Trophoblast cell (in vitro differentiated cells and primary cell): ENCODE data around the gene SLC9C1.

Experiments
- DNase-seq, 2 donors: peaks; one replicate each; pipeline ENCODE4 v3.0.0-alpha.2; 2016
- H2AFZ ChIP-seq: 2 replicates; pipeline ENCODE4 v1.6.1; 2013; ENCODE audit warnings: low read length, moderate library complexity, mild to moderate bottlenecking; ENCODE audit not compliant: insufficient read depth, poor library complexity
- H2AK5ac ChIP-seq: 2 replicates; pipeline ENCODE4 v1.6.1; 2013; ENCODE audit warnings: mild to moderate bottlenecking, low read length
- H2BK120ac ChIP-seq: 2 replicates; pipeline ENCODE4 v1.6.1; 2013; ENCODE audit warnings: low read length, mild to moderate bottlenecking, moderate library complexity; ENCODE audit not compliant: insufficient read depth, poor library complexity
- H2BK12ac ChIP-seq: 2 replicates; pipeline ENCODE4 v1.6.1; 2013; ENCODE audit warnings: mild to moderate bottlenecking, low read length, moderate library complexity
- H2BK5ac ChIP-seq: 2 replicates; pipeline ENCODE4 v1.6.1; 2013; ENCODE audit warnings: low read length, low read depth, moderate library complexity, mild to moderate bottlenecking; ENCODE audit not compliant: poor library complexity
- H3K14ac ChIP-seq: 2 replicates; pipeline ENCODE4 v1.6.1; 2013; ENCODE audit warnings: mild to moderate bottlenecking, low read length
- H3K18ac ChIP-seq: 2 replicates; pipeline ENCODE4 v1.6.1; 2013; ENCODE audit warnings: mild to moderate bottlenecking, low read length
- H3K23ac ChIP-seq: 2 replicates; pipeline ENCODE4 v1.6.1; 2013; ENCODE audit warnings: low read length
- H3K27ac ChIP-seq: 2 replicates; pipeline ENCODE4 v1.5.1; 2013; ENCODE audit warnings: low read depth, mild to moderate bottlenecking, inconsistent platforms, low read length, moderate library complexity
- H3K27me3 ChIP-seq: 2 replicates; pipeline ENCODE4 v1.6.1; 2013; ENCODE audit warnings: inconsistent platforms, mild to moderate bottlenecking, low read length, moderate library complexity; ENCODE audit not compliant: insufficient read depth
- H3K36me3 ChIP-seq, 2 experiments: 1 replicate in 1 of 2; 2 replicates in 1 of 2; pipeline ENCODE4 v1.6.1; 2013; ENCODE audit warnings: low read length in 2 of 2, mild to moderate bottlenecking in 2 of 2, moderate library complexity in 1 of 2; ENCODE audit not compliant: insufficient read depth in 2 of 2, control insufficient read depth in 1 of 2
- H3K4ac ChIP-seq: 2 replicates; pipeline ENCODE4 v1.6.1; 2013; ENCODE audit warnings: low read depth, mild to moderate bottlenecking, low read length, moderate library complexity
- H3K4me1 ChIP-seq, 2 experiments: 1 replicate in 1 of 2; 2 replicates in 1 of 2; pipeline ENCODE4 v1.6.1; 2013; ENCODE audit warnings: low read length in 2 of 2, mild to moderate bottlenecking in 2 of 2, moderate library complexity in 1 of 2; ENCODE audit not compliant: insufficient read depth in 2 of 2, control insufficient read depth in 1 of 2
- H3K4me2 ChIP-seq: 2 replicates; pipeline ENCODE4 v1.6.1; 2013; ENCODE audit warnings: inconsistent platforms, mild to moderate bottlenecking, low read length, moderate library complexity
- H3K4me3 ChIP-seq: 2 replicates; pipeline ENCODE4 v1.5.1; 2013; ENCODE audit warnings: mild to moderate bottlenecking, low read depth, low read length, inconsistent platforms
- H3K79me1 ChIP-seq: one replicate; pipeline ENCODE4 v1.6.1; 2013; ENCODE audit warnings: low read length
- H3K79me2 ChIP-seq: 2 replicates; pipeline ENCODE4 v1.6.1; 2013; ENCODE audit warnings: low read length, mild to moderate bottlenecking; ENCODE audit not compliant: control insufficient read depth, insufficient read depth, poor library complexity
- H3K9ac ChIP-seq: 2 replicates; pipeline ENCODE4 v1.6.1; 2013; ENCODE audit warnings: mild to moderate bottlenecking, low read length
- H3K9me3 ChIP-seq: 2 replicates; pipeline ENCODE4 v1.6.1; 2013; ENCODE audit warnings: low read depth, mild to moderate bottlenecking, control low read depth, inconsistent platforms, low read length; ENCODE audit not compliant: insufficient read depth
- H4K12ac ChIP-seq: 2 replicates; pipeline ENCODE4 v1.6.1; 2013; ENCODE audit warnings: low read depth, mild to moderate bottlenecking, low read length, moderate library complexity
- H4K8ac ChIP-seq: 2 replicates; pipeline ENCODE4 v1.6.1; 2013; ENCODE audit warnings: low read depth, mild to moderate bottlenecking, low read length, moderate library complexity
- H4K91ac ChIP-seq: one replicate; pipeline ENCODE4 v1.6.1; 2013; ENCODE audit warnings: low read depth, mild to moderate bottlenecking, low read length, moderate library complexity
- WGBS: extraction: QIAGEN DNeasy Blood & Tissue Kit; methylation state at CpG from one replicate; pipeline ENCODE4 v1.1.7; 2013; ENCODE audit warnings: missing lambda C conversion rate; ENCODE audit not compliant: insufficient read length, insufficient coverage; ENCODE audit errors: extremely low coverage; 5-methylcytosine and 5-hydroxymethylcytosine counted together

The SLC9C1 gene

GRCh38 chr3:112171144-112171543 lies 122.9 kb downstream of the SLC9C1 start:
- no CpG with 5 or more reads among the region's 3 CpGs for WGBS
- DNase-seq, result no peak
- no peak overlapping the region for H3K18ac ChIP-seq
- H3K14ac ChIP-seq, result no peak overlapping the region
- H2AK5ac ChIP-seq, result no peak overlapping the region
- H3K9me3 ChIP-seq, result peaks cover 3% of the 10 kb centered on the region
- H4K91ac ChIP-seq, result no peak overlapping the region
- H4K12ac ChIP-seq, result no peak overlapping the region
- no peak overlapping the region for H3K4me2 ChIP-seq
- no peaks in the 10 kb centered on the region for H3K27me3 ChIP-seq
- H3K79me1 ChIP-seq, result no peaks in the 10 kb centered on the region
- H2BK120ac ChIP-seq, result no peak overlapping the region
- H3K4me1 ChIP-seq, result no peaks in the 10 kb centered on the region
- no peak overlapping the region for H2AFZ ChIP-seq
- H3K79me2 ChIP-seq, result no peaks in the 10 kb centered on the region
- no peak overlapping the region for H3K4me3 ChIP-seq
- H2BK5ac ChIP-seq, result no peak overlapping the region
- no peak overlapping the region for H3K4ac ChIP-seq
- H3K23ac ChIP-seq, result no peak overlapping the region
- no peak overlapping the region for H4K8ac ChIP-seq
- H2BK12ac ChIP-seq, result no peak overlapping the region
- H3K27ac ChIP-seq, result no peak overlapping the region
- no peaks in the 10 kb centered on the region for H3K36me3 ChIP-seq
- H3K9ac ChIP-seq, result no peak overlapping the region

GRCh38 chr3:112170046-112170445 lies 124.0 kb downstream of the SLC9C1 start:
- Histone ChIP-seq H3K36me3 (no peaks in the 10 kb centered on the region), H3K9me3 (peaks cover 5% of the 10 kb centered on the region), H3K4me1 (no peaks in the 10 kb centered on the region), H3K4me3 (no peak overlapping the region), H2BK120ac (no peak overlapping the region), H4K8ac (no peak overlapping the region), H3K79me2 (no peaks in the 10 kb centered on the region), H4K12ac (no peak overlapping the region), H2AFZ (no peak overlapping the region), H3K79me1 (no peaks in the 10 kb centered on the region), H3K14ac (no peak overlapping the region), H4K91ac (no peak overlapping the region), H3K27ac (no peak overlapping the region), H2BK5ac (no peak overlapping the region), H3K9ac (no peak overlapping the region), H3K27me3 (no peaks in the 10 kb centered on the region), H2AK5ac (no peak overlapping the region), H3K4ac (no peak overlapping the region), H3K4me2 (no peak overlapping the region), H3K23ac (no peak overlapping the region), H2BK12ac (no peak overlapping the region), H3K18ac (no peak overlapping the region)
- no CpG with 5 or more reads among the region's 2 CpGs for WGBS
- DNase-seq, result no peak

GRCh38 chr3:112167758-112168157 lies 126.3 kb downstream of the SLC9C1 start:
- H2BK120ac ChIP-seq, result no peak overlapping the region
- no peak overlapping the region for H3K4me3 ChIP-seq
- H3K4me2 ChIP-seq, result no peak overlapping the region
- no peak overlapping the region for H3K23ac ChIP-seq
- no peaks in the 10 kb centered on the region for H3K27me3 ChIP-seq
- H3K4me1 ChIP-seq, result no peaks in the 10 kb centered on the region
- no peaks in the 10 kb centered on the region for H3K79me1 ChIP-seq
- H2BK12ac ChIP-seq, result no peak overlapping the region
- DNase-seq, result no peak
- no peak overlapping the region for H2BK5ac ChIP-seq
- H4K8ac ChIP-seq, result no peak overlapping the region
- WGBS, result no CpG with 5 or more reads among the region's 2 CpGs
- no peak overlapping the region for H3K14ac ChIP-seq
- H3K9ac ChIP-seq, result no peak overlapping the region
- no peak overlapping the region for H3K4ac ChIP-seq
- no peak overlapping the region for H2AFZ ChIP-seq
- no peaks in the 10 kb centered on the region for H3K36me3 ChIP-seq
- no peak overlapping the region for H4K12ac ChIP-seq
- peaks cover 2% of the 10 kb centered on the region for H3K9me3 ChIP-seq
- no peaks in the 10 kb centered on the region for H3K79me2 ChIP-seq
- no peak overlapping the region for H3K27ac ChIP-seq
- no peak overlapping the region for H4K91ac ChIP-seq
- H2AK5ac ChIP-seq, result no peak overlapping the region
- H3K18ac ChIP-seq, result no peak overlapping the region

- H2AFZ ChIP-seq, result no peak overlapping the region
- no peak overlapping the region for H4K12ac ChIP-seq
- no peaks in the 10 kb centered on the region for H3K36me3 ChIP-seq
- DNase-seq, result no peak
- H3K23ac ChIP-seq, result no peak overlapping the region
- no peak overlapping the region for H4K8ac ChIP-seq
- no peak overlapping the region for H3K9ac ChIP-seq
- no peaks in the 10 kb centered on the region for H3K79me1 ChIP-seq
- H4K91ac ChIP-seq, result no peak overlapping the region
- no peak overlapping the region for H2AK5ac ChIP-seq
- no peak overlapping the region for H3K4ac ChIP-seq
- no peak overlapping the region for H3K27ac ChIP-seq
- no peaks in the 10 kb centered on the region for H3K79me2 ChIP-seq
- H2BK5ac ChIP-seq, result no peak overlapping the region
- WGBS, result no CpG with 5 or more reads among the region's 1 CpG
- H3K9me3 ChIP-seq, result peaks cover 14% of the 10 kb centered on the region
- H2BK120ac ChIP-seq, result no peak overlapping the region
- no peak overlapping the region for H3K14ac ChIP-seq
- H3K4me2 ChIP-seq, result no peak overlapping the region
- no peak overlapping the region for H3K18ac ChIP-seq
- no peak overlapping the region for H3K4me3 ChIP-seq
- H3K4me1 ChIP-seq, result no peaks in the 10 kb centered on the region
- no peak overlapping the region for H2BK12ac ChIP-seq
- H3K27me3 ChIP-seq, result no peaks in the 10 kb centered on the region
Observed at GRCh38 chr3:112149136-112149535, 144.9 kb downstream of the SLC9C1 start.
